Stimulated activated CD4-positive, alpha-beta T cell treated with anti-CD3 and anti-CD28 coated beads, Interleukin-1b, Interleukin-23, amount 100 ng/mL, for 1 hour (primary cell): Measurements from ENCODE around the gene HCFC1.

Source experiments
- DNase-seq, 2 donors: peaks; one replicate each; pipeline ENCODE4 v3.0.0-alpha.2; 2020; ENCODE audit warnings: low read depth in 2 of 2

Gene HCFC1

GRCh38 chrX:153957224-153957623, 14.4 kb downstream of the HCFC1 start:
- DNase-seq: no peak

- no peak for DNase-seq
Observed at GRCh38 chrX:153956044-153956907, 15.3 kb downstream of the HCFC1 start.

- DNase-seq: no peak
Observed at GRCh38 chrX:153955228-153955732, 16.3 kb downstream of the HCFC1 start.

- DNase-seq: no peak
Observed at GRCh38 chrX:153954558-153955227, 16.9 kb downstream of the HCFC1 start.

GRCh38 chrX:153953892-153954557, 17.6 kb downstream of the HCFC1 start:
- no peak for DNase-seq

- DNase-seq: peak in 1 of 2 donors; percentile 53
Observed at GRCh38 chrX:153953342-153953830, 18.2 kb downstream of the HCFC1 start.

GRCh38 chrX:153952373-153953026, 19.1 kb downstream of the HCFC1 start:
- no peak for DNase-seq

GRCh38 chrX:153951683-153952372, 19.8 kb downstream of the HCFC1 start:
- DNase-seq: no peak

- DNase-seq: no peak
Observed at GRCh38 chrX:153950127-153950526, 21.5 kb downstream of the HCFC1 start.

GRCh38 chrX:153948847-153949805, 22.5 kb downstream of the HCFC1 start:
- no peak for DNase-seq

- no peak for DNase-seq
Observed at GRCh38 chrX:153948002-153948466, 23.6 kb downstream of the HCFC1 start.

GRCh38 chrX:153947009-153947769, 24.4 kb downstream of the HCFC1 start:
- peak; percentile 53 to 64 for DNase-seq

- DNase-seq: no peak
Observed at GRCh38 chrX:153945956-153946943, 25.4 kb downstream of the HCFC1 start.

GRCh38 chrX:153944800-153945150, 26.8 kb downstream of the HCFC1 start:
- no peak for DNase-seq

- no peak for DNase-seq
Observed at GRCh38 chrX:153944140-153944799, 27.3 kb downstream of the HCFC1 start, which contains the start of gene RENBP. RENBP (minus strand) TSS chrX:153944643; CDS start chrX:153944610, 33 bp downstream.

- DNase-seq: no peak
Observed at GRCh38 chrX:153941336-153942252, 30.0 kb downstream of the HCFC1 start.
